Astrocyte of the spinal cord (primary cell): ENCODE measurements around the gene GNA12.

ENCODE experiments used
- DNase-seq: peaks from one replicate; pipeline ENCODE4 v3.0.0; 2011; ENCODE audit warnings: low read depth, low spot score
- H3K4me3 ChIP-seq: 2 replicates; pipeline ENCODE4 v1.5.1; 2011; ENCODE audit warnings: low read depth, mild to moderate bottlenecking, low read length, moderate library complexity
- in situ Hi-C: cut with HindIII; loops from 2 replicates; pipeline ENCODE4 v1.10.0; 2017; ENCODE audit warnings: low sequenced_read_pairs
- TF ChIP-seq, protein P1 (sequence below): IDR thresholded peaks from 2 replicates; pipeline ENCODE4 v1.5.1; 2012; ENCODE audit warnings: low read depth, mild to moderate bottlenecking, low read length, inconsistent platforms

GNA12 gene

DNA sequence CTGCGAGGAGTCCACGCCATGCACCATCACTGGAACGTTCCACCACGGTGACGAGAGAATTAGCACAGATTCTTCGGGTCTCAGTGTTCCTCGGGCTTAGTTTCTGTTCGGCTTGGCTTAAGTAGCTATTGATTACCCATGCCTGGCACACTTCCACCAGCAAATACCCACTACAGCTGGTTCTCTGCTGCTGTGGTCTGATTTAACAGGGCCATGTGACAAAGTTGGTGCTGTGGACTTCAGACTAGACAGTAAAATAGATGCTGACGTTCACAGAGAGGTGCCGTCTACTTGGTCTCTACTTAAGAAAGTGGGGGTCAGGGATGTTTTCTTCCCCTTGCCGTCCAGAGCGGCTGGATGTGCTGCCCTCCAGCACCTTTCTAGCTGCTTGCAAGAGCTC, 11.6 kb downstream of the GNA12 start:
- TF ChIP-seq, protein P1, sequence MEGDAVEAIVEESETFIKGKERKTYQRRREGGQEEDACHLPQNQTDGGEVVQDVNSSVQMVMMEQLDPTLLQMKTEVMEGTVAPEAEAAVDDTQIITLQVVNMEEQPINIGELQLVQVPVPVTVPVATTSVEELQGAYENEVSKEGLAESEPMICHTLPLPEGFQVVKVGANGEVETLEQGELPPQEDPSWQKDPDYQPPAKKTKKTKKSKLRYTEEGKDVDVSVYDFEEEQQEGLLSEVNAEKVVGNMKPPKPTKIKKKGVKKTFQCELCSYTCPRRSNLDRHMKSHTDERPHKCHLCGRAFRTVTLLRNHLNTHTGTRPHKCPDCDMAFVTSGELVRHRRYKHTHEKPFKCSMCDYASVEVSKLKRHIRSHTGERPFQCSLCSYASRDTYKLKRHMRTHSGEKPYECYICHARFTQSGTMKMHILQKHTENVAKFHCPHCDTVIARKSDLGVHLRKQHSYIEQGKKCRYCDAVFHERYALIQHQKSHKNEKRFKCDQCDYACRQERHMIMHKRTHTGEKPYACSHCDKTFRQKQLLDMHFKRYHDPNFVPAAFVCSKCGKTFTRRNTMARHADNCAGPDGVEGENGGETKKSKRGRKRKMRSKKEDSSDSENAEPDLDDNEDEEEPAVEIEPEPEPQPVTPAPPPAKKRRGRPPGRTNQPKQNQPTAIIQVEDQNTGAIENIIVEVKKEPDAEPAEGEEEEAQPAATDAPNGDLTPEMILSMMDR: no peak
- no peak overlapping the region for H3K4me3 ChIP-seq
- DNase-seq: no peak
- in situ Hi-C loops: no loop called here

DNA sequence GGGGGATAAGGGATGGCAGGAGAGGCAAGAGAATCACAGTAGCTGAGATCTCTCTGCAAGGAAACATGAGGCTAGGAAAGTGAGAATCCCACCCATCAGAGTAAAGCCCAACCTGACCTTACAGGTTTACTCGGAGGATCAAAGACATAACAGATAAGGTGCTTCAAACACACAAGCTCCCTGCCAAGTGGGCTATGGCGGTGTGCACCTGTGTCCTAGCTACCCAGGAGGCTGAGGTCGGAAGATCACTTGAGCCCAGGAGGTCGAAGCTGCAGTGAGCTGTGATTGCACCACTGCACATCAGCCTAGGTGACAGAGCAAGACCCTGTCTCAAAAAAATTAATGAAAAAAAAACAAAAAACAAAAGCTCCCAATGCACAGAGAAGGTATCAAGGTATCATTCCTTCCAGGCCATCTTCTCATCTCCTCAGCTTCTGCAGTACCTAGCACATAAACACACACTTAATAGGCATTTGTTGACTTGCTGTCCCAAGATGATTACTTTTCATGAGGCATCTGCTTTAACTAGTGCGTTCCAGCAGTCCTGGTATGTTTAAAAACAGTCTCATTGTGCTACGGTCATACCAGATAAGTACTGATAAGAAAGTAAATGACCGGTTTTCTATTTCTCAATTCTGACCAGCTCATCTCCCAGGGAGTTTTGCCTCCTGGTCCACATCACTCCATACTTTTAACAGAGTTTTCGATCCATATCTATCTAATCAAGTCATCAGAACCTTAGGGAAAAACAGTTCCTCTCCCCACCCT, 13.3 kb downstream of the GNA12 start:
- in situ Hi-C loops: no loop called here
- TF ChIP-seq, protein P1: no peak
- H3K4me3 ChIP-seq: no peak overlapping the region
- DNase-seq: no peak

DNA sequence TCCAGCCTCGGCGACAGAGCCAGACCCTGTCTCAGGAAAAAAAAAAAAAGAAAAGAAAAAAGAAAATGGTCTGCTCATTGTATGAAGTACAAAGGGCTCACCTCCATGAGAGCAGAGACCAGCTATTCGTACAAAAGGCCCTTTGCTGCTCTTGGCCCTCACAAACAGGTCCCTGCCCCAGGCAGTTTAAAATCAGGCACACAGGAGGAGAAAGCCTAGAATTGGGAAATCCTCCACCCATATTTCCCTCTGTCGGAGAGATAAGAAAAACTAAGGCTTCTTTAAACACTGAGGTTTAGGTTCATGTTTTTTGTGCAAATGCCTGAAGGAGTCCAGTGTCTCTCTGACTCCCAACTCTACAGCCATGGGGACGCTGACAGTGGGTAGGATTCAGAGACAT, 15.1 kb downstream of the GNA12 start:
- TF ChIP-seq, protein P1: no peak
- H3K4me3 ChIP-seq: no peak overlapping the region
- no peak for DNase-seq
- in situ Hi-C loops: no loop called here

DNA sequence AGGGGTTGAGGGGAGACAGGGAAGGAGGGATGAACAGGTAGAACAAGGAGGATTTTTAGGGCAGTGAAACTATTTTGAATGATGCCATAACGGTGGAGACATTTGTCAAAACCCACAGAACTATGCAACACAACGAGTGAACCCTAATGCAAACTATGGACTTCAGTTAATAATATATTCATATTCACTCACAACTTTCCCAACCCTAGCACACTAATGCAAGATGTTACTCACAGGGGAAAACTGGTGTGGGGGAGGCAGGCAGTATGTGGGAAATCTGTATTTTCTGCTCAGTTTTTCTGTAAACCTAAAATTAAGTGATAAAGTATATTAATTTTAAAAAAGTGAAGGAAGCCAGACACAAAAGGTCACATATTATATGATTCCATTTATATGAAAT, 17.3 kb downstream of the GNA12 start:
- DNase-seq: no peak
- TF ChIP-seq, protein P1: no peak
- in situ Hi-C loops: no loop called here
- H3K4me3 ChIP-seq: no peak overlapping the region

DNA sequence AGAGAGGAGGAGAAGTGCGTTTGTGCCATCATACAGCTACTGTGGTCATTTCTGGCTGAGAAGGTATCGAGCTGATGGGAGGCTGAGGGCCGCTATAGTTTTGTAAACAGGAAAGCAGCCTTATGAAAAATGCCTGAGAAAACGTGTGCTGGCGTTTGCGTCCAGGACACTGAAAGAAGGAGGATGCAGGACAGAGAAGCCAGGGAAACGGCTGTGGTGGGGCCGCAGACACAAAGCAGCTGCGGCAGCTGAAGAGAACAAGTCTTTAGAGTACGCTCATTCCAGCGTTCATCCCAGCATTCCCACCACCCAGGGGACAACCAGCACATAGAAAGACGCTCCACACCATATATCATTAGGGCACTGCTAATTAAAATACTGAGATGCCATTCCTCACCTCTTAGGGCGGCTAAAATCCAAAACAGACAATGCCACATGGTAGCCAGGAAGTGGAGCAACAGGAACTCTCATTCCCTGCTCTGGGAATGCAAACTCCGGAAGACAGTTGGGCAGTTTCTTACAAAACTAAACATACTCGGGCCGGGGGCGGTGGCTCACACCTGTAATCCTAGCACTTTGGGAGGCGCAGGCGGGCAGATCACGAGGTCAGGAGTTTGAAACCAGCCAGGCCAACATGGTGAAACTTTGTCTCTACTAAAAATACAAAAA, 18.4 kb downstream of the GNA12 start:
- in situ Hi-C loops: no loop called here
- no peak overlapping the region for H3K4me3 ChIP-seq
- no peak for DNase-seq
- TF ChIP-seq, protein P1: no peak

DNA sequence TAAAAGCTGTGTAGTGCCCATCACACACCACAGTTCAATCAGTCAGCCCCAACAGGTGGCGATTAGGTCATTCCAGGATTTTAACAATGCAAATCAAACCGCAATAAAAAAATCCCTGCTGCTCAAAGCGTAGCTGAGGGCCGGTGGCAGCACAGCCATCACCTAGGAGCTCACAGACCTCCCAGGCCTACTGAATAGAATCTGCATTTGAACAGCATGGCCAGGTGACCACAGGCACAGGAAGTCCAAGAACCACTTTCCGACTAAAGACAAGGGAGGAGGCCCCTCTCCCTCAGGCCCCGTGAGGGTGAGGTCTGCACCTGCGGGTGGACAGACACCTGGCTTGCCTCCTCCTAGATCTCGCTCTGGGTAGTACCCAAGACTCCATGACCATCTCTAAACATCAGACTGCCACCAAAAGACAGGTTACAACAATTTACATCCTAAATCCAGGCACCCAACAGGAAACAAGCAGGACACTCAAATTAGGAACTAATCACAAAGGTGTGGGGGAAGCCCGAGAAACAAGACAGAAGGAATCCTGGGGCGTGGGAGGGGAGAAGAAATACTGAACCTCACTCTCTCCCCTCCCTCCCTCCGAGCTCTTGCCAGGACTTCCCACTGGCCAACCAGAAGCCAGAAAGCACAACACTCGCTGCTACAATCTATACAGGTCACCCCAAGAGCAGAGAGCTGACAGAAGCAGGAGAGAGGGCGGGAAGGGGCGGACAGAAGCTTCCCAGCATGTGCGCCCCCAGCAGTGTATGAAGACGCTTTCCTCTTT, 19.2 kb downstream of the GNA12 start:
- TF ChIP-seq, protein P1: no peak
- no peak for DNase-seq
- in situ Hi-C loops: no loop called here
- H3K4me3 ChIP-seq: no peak overlapping the region
